Gastrocnemius medialis (tissue), 4 donors: ENCODE data around the gene SLC5A2.
"Not testable (repeated sequence)": the region's sequence is repeated elsewhere in the genome, so short reads cannot be mapped to it uniquely, and the experiment has no call there.

Experiments used
- POLR2A ChIP-seq, 2 donors: fragments of 450-650 bp; IDR thresholded peaks; one replicate each; pipeline ENCODE4 v1.6.1; 2017; ENCODE audit warnings: antibody characterized with exemption in 2 of 2, mild to moderate bottlenecking in 2 of 2, moderate library complexity in 2 of 2
- TF ChIP-seq, protein P1 (sequence below), 5 experiments: fragments of 450-650 bp in 3 of 5; fragments of 200-600 bp in 2 of 5; sonication (generic) in 2 of 5; IDR thresholded peaks in 4 of 5; conservative IDR thresholded peaks in 1 of 5; 1 replicate in 4 of 5; 2 replicates in 1 of 5; pipeline ENCODE4 v1.5.1; 2016 to 2019; ENCODE audit warnings: antibody characterized with exemption in 5 of 5, mild to moderate bottlenecking in 3 of 5, moderate library complexity in 3 of 5

DNA sequence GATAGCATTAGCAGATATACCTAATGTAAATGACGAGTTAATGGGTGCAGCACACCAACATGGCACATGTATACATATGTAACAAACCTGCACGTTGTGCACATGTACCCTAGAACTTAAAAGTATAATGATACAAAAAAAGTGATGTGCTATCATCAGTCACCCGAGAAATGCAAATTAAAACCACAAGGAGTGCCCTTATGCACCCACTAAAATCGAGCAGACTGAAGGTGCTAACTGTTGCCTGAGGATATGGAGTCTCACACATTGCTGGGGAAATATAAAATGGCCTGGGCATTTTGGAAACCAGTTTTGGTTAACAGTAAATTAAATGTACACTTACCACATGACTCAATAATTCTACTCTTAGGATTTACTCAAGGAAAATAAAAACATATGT, 43.9 kb upstream of the SLC5A2 start:
- TF ChIP-seq, protein P1, sequence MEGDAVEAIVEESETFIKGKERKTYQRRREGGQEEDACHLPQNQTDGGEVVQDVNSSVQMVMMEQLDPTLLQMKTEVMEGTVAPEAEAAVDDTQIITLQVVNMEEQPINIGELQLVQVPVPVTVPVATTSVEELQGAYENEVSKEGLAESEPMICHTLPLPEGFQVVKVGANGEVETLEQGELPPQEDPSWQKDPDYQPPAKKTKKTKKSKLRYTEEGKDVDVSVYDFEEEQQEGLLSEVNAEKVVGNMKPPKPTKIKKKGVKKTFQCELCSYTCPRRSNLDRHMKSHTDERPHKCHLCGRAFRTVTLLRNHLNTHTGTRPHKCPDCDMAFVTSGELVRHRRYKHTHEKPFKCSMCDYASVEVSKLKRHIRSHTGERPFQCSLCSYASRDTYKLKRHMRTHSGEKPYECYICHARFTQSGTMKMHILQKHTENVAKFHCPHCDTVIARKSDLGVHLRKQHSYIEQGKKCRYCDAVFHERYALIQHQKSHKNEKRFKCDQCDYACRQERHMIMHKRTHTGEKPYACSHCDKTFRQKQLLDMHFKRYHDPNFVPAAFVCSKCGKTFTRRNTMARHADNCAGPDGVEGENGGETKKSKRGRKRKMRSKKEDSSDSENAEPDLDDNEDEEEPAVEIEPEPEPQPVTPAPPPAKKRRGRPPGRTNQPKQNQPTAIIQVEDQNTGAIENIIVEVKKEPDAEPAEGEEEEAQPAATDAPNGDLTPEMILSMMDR (IDR thresholded peaks at IDR 0.05 in 4 of 5, conservative IDR thresholded peaks at IDR 0.05 in 1 of 5), result not testable (repeated sequence)
- not testable (repeated sequence) for TF ChIP-seq POLR2A (IDR thresholded peaks at IDR 0.05)
